ENCODE data around the gene PRUNE2.

PRUNE2 gene

DNA sequence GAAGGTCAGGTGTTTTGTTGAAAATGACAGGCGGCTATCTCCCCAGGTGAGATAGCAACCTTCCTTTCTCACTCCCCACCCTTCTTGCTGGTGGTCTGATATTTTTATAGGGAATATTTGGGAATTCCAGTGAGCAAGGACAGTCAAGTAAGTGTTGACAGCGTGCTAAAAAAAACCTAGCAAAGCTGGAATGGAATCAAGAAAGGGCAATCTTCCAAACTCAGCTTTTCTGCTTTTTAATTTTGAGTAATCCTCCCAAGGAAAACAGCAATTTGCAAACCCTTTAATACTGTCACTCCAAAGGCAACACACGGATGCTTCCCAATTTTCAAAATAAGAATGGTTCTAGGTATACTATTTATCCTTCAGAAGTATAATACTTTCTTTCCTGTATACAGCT is 285.3 kb downstream of the PRUNE2 start:
- DNase-seq, result no peak

DNA sequence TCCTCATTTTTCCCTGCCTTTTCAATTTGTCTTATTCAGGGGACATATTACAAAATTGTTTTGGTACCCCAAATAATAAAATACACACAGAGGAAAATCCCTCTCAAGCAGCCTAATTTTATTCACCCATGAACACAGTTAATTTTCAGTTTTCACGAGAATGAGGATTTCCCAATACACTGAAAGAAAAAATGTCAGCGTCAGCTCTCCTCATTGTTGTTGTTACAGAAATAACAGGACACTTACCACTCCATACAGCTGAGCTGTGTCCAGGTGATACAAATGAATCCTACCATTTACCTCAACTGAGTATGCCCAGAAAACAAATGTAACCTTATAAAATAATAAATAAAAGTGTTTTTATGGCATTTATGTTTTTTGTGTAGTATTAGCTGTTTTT is 286.3 kb downstream of the PRUNE2 start:
- DNase-seq, result no peak

DNA sequence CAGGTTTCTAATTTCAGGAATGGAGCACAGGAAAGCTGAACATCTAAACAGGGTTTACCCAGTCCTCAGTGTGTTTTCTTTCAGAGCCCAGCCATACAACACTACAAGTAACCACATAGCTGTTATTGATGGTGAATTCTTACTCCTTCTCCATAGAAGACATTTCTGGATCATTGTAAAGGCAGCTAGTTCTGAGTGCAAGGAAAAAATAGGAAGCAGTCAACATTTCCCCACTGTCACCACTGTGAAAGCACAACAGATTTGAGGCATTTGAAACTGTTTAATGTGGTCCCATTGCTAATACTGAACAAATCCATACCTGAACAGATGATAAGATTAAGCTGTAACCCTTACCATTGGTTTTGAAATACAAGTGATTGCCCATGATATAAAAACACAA is 286.7 kb downstream of the PRUNE2 start:
- no peak for DNase-seq

DNA sequence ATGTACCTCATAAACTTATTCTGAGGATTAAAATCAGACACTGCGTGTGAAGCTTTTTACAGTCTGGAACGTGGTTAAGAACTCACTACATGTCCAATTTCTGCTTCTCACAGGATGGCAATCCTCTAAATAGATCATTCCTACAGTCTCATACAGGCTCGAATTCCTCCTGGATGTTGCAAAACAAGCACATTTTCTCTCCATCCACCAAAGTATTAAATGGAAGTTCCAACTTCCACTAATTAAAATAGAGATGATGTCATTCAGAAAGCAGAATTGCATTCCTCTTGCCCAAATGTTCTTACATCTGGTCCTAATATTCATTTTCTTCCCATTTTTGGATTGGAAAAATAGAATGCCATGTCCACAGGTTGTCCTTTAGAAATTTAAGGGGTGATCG is 287.2 kb downstream of the PRUNE2 start:
- DNase-seq, result no peak

DNA sequence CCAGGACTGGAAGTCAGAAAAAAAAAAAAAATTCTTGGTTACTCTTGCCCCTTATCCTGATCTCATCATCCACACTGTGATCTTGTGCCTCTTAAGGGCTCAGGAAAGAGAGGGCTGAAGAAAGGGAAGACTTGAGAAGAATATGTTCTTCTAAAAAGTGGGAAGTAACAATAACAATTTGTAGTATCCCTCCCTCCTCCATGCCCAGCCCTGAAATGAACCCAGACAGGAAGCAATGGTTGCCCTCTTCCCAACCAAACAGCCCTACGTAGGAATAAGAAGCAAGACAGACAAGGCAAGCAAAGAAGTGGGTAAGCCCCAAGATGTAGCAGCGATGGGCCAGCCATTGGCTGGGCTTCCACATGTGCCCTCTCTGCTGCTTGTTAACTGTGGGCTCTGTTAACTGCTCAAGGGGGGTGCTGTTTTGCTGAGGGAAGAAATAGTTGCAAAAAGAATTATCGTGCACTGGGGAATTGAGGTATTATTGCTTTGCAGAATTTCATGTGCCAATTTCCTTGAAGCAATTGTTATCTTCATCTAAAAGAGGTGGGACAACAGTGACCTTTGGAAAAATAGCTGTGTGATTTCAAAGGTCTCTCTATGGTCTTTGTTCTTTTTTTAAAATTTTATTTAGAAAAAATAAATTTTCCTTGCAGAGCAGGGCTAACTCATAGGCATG is 288.3 kb downstream of the PRUNE2 start:
- DNase-seq, result no peak

DNA sequence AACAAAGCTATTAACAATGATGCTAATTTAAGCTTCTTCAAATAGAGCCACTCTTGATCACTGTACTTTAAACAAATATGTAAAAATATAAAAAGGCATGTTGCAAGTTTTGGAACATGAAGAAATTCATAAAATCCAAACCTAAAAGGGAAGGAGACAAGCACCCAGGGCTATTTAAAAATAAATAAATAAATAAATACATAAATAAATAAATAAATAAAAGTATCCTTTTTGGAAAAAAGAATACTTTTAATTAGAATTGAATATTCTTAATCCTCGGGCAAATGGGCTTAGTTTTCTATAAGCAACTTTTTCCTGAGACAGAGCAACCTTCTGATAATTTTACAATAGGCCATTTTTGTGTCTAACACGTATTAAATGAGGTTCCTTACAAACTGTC is 289.1 kb downstream of the PRUNE2 start:
- no peak for DNase-seq

DNA sequence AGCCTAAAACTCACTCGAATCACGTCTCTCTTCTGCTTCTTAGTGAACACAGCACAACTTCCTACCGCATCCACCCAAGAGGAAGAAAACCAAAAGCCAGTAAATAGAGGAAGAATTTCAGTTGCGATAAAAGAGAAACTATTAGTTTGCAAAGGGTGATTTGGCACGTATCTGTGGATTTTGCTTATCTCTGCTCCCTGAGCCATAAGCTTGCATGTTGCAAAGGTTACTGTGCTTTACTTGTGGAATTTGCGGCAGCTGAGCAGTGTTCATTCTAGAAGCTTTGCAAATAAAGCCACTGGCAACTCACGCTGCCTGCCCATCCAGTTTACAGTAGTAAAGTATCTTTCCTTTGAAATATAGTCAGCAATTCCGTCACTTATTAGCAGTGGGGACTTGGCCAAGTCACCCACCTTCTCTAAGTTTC is 290.7 kb downstream of the PRUNE2 start:
- DNase-seq, result no peak

DNA sequence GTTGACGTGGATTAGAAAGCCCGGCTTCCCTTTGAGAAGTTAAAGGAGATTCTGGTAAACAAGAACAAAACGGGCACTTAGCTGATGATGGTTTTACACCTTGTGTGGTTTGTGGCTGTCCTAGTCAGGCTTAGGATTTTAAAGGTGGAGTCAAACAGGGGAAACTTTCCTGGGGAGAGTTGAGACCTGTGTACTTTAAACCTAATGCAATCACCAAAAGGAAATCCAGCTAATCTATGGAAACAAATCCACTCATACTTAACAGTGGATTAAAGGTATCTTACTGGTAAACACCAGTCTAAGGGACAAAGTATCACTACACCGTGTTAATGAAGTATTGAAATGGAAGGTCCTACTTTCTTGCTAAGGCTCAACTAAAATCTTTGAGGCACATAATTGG is 291.9 kb downstream of the PRUNE2 start:
- DNase-seq, result no peak

DNA sequence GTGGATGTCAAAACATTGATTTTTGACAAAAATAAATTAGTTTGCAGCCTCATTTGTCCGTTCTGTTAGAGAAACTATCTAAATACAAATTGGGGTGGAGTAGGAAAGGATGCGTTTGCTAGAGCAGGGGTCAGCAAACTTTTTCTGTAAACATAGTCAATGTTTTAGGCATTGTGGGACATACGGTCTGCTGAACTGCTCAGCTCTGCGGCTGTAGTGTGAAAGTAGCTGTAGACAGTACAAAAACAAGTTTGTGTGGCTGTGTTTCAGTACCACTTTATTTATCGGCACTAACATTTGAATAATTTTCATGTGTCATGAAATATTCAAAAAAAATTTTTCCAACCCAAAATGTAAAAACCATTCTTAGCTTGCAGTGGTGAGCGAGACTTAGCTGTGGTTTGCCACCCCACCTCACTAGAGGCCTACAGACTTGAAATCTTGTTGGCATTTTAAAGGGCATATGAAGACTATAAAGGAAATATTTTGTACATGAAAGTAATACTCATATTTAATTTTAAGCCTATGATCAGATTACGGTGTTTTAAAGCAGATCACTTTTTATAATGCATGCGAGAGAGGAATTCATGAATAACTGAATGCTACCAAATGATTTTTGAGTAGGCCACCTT is 292.6 kb downstream of the PRUNE2 start:
- DNase-seq, result no peak

DNA sequence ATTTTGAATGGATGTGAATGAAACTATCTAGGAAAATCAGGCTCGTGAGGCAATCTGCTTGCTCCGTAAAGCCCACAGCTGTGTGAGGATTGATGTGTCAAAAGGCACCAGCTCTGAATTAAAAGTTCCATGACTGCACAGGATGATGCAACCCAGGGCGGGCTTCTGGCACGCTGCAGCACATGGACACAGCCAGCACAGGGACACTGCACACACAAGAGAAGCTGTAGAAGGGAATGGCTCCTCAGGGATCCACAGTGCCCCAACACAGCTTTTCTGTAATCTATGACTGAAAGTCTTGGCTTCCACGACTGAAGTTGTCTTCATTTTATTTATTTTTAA is 295.9 kb downstream of the PRUNE2 start:
- DNase-seq, result no peak

DNA sequence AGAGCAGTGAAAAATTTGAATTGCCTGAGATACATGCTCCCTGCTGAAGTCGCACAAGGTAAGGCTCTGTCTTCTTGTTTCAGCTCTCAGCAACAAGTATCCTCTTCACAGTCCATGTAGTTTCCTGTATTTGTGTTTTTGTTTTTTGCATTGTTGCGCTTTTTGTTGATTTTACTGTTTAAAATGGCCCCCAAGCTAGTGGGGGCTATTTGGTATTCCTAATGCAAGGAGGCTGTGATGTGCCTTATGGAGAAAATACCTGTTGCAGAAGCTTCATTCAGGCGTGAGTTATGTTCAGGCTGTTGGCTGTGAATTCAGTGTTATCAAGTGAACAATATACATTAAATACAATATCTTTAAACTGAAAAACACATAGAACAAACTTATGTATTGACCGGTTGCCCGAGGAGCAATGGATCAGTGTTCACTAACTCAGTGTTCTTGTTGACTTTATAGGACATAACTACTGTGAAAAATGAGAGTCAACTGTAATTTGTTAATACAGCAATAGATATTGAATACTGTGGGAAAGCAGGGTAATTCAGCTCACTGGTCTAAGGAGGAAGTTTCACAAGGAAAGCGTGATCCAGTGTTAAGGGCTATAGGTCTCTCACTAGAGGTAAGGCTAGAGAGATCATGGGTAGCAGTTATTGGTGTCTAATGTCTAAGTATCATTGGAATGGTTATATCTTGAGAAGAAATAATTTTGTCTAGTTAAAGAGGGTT is 296.5 kb downstream of the PRUNE2 start:
- DNase-seq, result no peak

DNA sequence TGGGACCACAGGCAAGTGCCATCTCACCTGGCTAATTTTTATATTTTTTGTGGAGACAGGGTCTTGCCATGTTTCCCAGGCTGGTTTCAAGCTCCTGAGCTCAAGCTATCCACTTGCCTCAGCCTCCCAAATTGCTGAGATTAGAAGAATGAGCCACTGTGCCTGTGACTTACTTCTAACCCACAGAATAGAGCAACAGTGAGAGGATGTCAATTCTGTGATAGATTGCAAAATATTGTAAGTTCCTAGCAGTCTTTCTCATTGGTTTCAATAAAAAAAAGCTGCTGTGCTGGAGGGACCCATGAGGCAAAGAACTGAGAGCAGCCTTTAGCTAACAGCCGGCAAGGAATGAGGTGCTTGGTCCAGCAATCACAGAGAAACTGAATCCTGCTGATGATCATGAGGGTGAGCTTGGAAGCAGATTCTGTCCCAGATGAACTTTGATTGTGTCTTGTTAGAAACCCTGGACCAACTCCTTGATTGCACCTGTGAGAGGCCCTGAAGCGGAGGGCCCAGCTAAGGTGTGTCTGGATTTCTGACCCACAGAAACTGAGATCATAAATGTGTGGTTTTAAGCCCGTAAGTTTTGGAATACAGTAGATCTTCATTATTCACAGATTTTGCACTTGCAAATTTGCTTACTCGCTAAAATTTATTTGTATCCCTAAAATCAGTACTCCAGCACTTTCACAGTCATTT is 297.2 kb downstream of the PRUNE2 start:
- DNase-seq, result no peak

DNA sequence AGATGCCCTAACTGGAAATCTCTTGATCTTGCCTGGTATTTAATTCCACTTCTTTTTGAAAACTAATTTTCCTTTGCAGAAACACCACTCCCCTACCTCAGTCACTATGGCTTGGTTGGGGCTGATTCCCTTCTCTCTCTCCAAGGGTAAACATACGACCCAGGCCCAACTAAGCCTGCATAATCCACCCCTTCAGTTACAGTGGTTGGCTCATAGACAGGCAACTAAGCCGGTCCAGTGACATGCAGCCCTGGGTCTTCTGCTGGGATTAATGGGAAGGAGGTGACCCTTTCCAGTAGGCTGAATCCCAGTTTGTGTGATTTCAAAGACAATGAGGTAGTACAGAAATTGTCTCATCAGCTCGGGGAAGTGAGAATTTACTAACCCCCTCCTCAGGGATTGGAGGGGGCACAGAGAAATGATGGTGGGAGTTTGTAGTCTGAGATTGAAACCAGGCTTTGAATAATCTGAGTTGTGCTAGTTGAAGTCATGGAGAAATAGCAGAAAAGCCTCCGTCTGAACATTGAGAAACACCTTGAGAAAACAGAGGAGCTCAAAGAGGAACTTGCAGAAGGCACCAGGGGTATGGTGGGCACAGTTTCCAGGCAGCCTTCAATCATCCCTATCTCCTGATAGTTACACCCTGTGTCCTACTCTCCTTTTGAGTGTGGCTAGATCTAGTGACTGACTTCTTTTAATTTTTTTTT is 298.0 kb downstream of the PRUNE2 start:
- no peak for DNase-seq

DNA sequence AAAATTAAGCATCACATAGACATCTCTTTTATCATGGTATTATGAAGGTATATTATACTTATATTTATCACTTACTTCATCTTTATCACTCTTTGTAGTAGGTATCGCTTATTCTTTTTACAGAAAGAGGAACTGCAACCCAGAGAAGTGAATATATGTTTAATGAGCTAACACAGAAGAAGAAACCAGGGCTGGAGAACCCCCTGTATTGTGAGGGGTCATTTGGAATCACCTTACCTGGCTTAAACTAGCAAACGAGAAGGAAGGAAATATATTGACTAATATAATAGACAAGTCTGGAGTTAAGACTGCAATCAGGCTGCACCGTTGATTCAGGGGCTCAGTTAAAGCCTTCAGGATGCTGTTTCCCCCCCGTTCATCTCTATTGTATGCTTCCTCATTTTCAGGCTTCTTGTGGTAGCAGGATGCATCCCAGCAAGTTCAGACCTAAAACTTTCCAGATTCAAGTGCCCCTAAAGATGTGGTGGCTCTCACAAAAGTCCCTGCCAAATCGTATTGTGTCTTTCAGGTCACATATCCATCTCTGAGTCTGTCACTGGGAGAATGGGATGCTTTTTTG is 300.5 kb downstream of the PRUNE2 start:
- DNase-seq, result no peak

DNA sequence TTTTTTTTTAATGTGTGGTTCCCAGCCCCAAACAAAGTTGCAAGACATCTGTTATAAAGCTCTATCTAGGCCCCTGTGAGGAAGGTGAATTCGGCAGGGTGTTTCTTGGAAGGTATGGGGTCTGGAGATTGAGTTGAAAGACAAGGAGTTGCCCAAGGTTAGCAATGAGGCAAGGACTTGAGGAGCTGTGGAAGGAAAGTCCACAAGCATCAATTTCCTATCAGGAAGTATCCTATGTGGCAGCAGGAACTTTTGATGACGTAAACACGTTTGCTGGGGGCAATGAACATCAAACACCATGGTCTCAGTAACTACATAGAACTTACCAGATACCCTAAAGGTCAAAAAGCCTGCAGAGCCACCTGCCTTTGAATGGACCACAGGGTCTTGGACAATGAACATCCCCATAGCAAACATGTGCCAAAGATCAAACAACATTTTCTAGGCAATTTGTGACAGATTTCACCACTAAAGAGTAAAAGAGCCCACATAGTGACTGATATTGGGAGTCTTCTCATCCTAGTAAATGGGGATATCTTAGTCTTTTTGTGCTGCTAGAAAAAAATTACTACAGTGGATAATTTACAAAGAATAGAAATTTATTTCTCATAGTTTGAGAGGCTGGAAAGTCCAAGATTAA is 301.9 kb downstream of the PRUNE2 start:
- no peak for DNase-seq

DNA sequence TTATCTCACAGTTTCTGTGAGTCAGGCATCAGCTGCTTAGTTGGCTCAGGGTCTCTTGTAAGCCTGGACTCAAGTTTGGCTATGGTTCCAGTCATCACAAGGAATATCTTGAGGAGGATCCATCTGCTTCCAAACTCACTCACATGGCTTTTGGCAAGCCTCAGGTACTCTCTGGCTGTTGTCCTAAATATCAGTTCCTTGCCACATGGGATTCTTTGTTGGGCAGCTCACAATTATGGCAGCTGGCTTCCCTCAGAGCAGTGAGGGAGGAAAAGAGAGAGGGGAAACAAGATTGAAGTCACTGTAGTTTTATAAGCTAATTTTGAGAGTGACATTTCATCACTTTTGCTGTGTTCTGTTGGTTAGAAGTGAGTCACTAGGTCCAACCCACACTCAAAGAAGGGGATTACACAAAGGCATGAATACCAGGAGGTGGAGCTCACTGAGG is 302.4 kb downstream of the PRUNE2 start:
- DNase-seq, result no peak

DNA sequence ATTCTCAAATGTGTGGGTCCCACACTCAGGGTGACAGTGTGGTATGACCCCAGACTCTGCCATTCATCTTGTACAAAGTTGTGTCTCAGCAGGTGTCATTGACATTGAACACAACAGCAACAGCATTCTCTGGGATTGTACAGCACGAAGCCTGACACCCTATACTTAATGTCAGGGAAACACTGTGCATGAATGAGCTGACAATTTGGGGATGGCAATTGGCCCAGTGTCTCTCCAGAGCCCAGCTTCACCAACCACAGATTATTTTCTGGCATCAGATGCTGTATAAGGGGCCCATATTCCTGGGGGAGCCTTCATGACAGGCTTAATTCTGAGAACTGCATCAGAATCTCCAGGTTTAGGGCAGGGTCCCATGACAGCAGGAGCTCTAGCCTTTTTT is 303.7 kb downstream of the PRUNE2 start:
- DNase-seq, result no peak

DNA sequence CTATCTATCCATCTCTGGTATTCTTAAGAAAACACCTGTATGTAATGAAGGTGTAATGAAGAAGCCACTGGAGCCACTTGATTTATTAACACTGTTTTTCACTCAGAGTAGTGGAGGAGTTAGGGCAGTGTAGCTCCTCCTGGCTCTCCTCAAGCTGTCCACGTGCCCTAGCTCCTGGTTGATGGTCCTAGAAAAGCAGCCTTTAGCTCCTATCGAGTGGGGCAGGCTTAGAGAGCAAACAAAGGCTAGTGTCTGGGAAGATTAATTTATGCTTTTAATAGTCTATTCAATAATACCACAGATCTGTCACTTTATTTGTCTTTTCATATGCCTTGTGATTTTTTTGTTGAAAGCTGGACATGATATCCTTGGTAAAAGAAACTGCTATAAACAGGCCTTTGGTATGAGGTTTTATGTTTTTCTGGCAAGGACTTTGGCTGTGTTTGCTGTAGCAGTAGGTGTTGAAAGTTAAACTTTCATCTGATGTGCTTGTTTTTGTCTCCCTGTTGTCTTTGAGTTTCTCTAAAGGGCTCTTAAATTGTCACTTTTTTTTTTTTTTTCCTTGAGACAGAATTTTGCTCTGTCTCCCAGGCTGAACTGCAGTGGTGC is 305.8 kb downstream of the PRUNE2 start:
- no peak for DNase-seq

DNA sequence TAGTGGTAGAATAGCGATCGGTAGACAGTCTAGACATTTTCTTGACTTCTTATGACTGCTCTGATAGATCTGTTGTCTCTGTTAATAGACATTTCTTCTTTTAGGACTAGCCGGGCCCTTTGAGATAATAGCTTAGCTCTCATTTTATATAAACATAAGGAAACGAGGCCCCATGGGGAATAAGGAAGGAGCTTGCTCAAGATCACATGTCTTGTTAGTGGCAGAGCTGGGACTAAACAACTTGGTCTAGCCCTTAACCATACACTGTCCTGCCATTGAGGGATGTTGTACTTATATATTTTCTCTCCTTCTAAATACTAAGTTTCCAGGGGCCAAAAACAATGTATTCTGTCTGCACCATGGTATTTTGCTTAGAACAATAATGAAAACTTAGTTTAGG is 306.9 kb downstream of the PRUNE2 start:
- no peak for DNase-seq

DNA sequence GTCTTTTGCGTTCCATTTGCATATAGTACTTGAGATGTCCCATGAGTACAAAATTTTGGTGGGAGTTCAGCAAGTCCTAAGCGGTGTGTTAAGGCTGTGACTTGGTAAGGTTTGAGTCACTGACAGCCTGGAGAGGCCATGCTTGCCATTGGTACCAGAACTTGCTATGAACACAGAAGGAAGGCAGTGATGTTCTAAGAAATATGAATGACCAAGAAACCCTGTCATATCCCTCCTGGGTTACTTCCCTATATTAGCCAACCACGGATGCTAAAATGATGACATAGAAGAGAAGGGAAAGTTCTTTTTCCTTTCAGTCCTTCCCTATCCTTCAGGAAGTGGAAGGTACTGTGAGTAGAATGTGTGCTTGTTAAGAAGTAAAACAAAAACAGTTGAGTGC is 310.3 kb downstream of the PRUNE2 start:
- no peak for DNase-seq

DNA sequence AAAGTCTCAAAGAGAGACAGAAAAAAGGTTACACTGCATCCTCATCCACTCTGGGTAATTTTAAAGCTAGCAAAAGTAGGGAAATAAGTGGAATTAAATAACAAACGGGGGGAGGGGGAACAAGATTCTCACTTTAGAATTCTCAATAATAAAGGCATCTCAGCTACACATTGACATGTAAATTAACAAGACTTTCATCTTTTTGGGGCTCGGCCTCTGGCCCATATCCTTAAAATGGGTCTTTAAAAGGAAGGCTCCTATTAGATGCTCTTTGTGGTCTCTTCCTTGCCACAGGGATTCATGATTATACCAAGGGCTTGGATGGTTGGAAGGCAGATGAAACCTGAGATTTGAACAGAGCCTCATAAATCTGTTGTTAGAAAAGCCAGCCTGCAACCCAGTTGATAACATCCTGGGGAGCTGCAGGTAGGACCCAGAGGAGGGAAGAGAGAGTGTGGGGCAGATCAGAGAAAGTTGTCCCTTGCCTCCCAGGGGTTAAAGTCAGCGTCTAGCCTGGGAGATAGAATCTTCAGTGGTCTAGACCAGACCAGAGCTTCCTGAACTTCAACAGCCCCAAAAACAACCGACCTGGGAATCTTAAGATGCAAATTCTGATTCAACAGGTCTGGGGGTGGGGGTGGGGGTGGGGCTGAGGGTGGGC is 311.0 kb downstream of the PRUNE2 start:
- DNase-seq, result no peak

Measured in cortex of kidney (tissue), 1 donor.